ENCODE data around the gene MLX. TPM values are rescaled to one million over a fixed set of nuclear protein-coding genes. Genes with fewer than 3 reads are reported as not detected.
"Not testable (repeated sequence)": the region's sequence is repeated elsewhere in the genome, so short reads cannot be mapped to it uniquely, and the experiment has no call there.

Gene MLX
- total RNA-seq, 4 donors from 2014 or later = 37.8 to 43.2 (median 39.3) TPM

DNA sequence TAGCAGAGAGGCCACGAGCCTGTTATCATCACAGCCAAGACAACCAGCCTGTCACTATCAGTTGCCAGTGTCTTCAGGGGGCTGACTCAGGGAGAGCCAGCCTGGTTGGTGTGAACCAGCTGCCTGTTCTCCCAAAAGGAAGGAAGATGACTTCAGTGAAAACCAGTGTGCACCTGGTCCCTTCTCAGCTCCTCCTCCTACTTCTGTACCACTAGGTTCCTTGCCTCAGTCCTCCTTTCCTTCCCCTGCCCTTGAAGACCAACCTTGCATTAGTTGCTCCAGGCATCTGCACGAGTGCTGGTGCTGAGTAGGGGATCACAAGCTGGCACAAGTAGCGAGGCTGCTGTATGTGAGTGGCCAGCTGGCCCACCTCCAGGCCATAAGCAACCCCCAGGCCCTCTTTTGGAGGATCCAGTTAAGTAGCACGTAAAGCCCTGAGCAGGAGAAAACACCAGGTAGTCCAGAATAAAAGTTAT is 51.1 kb downstream of the MLX start:
- DNase-seq (ENCODE audit: low spot score in 2 of 2) = no peak
- 30 to 39% methylated on average over 4 of the region's 4 CpGs for WGBS, 2 donors
- TF ChIP-seq, protein P1, sequence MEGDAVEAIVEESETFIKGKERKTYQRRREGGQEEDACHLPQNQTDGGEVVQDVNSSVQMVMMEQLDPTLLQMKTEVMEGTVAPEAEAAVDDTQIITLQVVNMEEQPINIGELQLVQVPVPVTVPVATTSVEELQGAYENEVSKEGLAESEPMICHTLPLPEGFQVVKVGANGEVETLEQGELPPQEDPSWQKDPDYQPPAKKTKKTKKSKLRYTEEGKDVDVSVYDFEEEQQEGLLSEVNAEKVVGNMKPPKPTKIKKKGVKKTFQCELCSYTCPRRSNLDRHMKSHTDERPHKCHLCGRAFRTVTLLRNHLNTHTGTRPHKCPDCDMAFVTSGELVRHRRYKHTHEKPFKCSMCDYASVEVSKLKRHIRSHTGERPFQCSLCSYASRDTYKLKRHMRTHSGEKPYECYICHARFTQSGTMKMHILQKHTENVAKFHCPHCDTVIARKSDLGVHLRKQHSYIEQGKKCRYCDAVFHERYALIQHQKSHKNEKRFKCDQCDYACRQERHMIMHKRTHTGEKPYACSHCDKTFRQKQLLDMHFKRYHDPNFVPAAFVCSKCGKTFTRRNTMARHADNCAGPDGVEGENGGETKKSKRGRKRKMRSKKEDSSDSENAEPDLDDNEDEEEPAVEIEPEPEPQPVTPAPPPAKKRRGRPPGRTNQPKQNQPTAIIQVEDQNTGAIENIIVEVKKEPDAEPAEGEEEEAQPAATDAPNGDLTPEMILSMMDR (IDR thresholded peaks at IDR 0.05) = no peak
- H3K4me3 ChIP-seq (ENCODE audit: low read depth, poor library complexity, severe bottlenecking) = no peak overlapping the region
- intact Hi-C loops (cut with DNase I; ENCODE audit: low total_unique reads) = no loop called here

DNA sequence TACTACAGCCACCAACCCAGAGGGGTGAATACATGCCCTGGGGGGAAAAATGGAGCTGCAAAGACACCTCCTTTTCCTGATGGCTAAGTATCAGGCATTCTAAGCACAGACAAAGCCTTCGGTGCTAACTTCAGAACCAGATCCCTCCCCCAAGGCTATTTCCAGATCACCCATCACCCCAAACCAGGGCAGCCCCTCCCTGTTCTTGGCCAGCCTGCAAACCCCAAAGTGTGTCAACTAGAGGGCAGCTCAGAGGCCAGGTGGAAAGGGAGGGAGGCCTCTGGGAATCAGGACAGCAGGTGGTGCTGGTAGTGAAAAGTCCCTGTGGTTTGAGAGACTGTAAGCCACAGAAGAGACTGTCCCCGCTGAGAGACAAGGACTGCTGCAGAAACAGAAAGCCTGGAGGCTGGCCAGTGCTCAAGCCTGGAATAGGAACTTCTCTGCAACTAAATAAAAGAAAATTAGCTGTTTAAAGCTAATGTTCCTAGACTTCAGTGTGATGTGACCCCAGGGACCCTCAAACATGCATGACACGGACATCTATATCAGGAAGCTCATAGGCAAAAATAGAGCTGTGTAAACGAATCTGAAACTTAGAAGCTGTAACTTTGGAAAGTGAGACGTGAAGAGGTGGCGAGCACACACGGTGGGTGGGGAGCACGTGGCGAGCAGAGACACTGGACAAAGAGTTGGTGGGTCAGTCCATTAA is 51.7 kb downstream of the MLX start:
- H3K4me3 ChIP-seq (ENCODE audit: low read depth, poor library complexity, severe bottlenecking) = no peak overlapping the region
- 52 to 53% methylated on average over 9 of the region's 9 CpGs for WGBS, 2 donors
- no peak for DNase-seq (ENCODE audit: low spot score in 2 of 2)
- TF ChIP-seq, protein P1 (IDR thresholded peaks at IDR 0.05) = no peak
- no peak for TF ChIP-seq POLR2A (IDR thresholded peaks at IDR 0.05)
- intact Hi-C loops (cut with DNase I; ENCODE audit: low total_unique reads) = no loop called here

DNA sequence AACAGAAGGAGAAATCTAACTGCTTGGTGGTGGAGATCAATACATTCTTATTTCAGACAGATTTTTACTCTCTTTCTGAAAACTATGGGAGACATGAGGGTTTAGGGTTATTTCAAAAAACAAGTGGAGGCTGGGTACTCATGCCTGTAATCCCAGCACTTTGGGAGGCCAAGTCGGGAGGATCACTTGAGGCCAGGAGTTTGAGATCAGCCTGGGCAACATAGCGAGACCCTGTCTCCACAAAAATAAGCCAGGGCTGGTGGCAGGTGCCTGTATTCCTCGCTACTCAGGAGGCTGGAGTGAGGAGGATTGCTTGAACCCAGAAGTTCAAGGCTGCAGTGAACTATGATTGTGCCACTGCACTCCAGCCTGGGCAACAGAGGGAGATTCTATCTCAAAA is 55.1 kb downstream of the MLX start:
- DNase-seq (ENCODE audit: low spot score in 2 of 2); H3K4me3 ChIP-seq (ENCODE audit: low read depth, poor library complexity, severe bottlenecking); intact Hi-C loops (cut with DNase I; ENCODE audit: low total_unique reads): not testable (repeated sequence)
- WGBS, 2 donors = 90 to 96% methylated on average over 3 of the region's 3 CpGs

Other genes with a start within 250 kb of the MLX start
- gene STAT3, start 178.7 kb upstream of the MLX start, total RNA-seq = 100 to 1,000 TPM; 109 to 149 (median 124) TPM
- gene CAVIN1, start 143.8 kb upstream of the MLX start, total RNA-seq = 100 to 1,000 TPM; 171 to 336 (median 255) TPM
- gene ATP6V0A1, start 108.2 kb upstream of the MLX start, total RNA-seq = 10 to 100 TPM; 87.6 to 95.3 (median 91.3) TPM
- 10 to 100 TPM; 32.9 to 50.5 (median 36.7) TPM for gene NAGLU, start 30.9 kb upstream of the MLX start, total RNA-seq
- gene HSD17B1, start 14.2 kb upstream of the MLX start, total RNA-seq = 1 to 10 TPM; 2.3 to 6.6 (median 4.6) TPM
- gene COASY, start 5.0 kb upstream of the MLX start, total RNA-seq = 10 to 100 TPM; 32.4 to 49.5 (median 41.7) TPM
- gene PSMC3IP, start 10.6 kb downstream of the MLX start, total RNA-seq = 1 to 10 TPM in 2 of 4 donors, under 1 TPM in 2; 0.67 to 3.6 (median 1.8) TPM
- gene RETREG3, start 42.3 kb downstream of the MLX start, total RNA-seq = 100 to 1,000 TPM in 1 of 4 donors, 10 to 100 TPM in 3; 69.4 to 106 (median 84.3) TPM
- 10 to 100 TPM; 54.4 to 61.1 (median 56.7) TPM for gene TUBG1, start 42.6 kb downstream of the MLX start, total RNA-seq
- 10 to 100 TPM; 10.6 to 19.3 (median 13.7) TPM for gene TUBG2, start 92.2 kb downstream of the MLX start, total RNA-seq
- gene PLEKHH3, start 109.9 kb downstream of the MLX start, total RNA-seq = 10 to 100 TPM; 36.1 to 66.6 (median 44.0) TPM
- gene CCR10, start 114.7 kb downstream of the MLX start, total RNA-seq = 1 to 10 TPM in 2 of 4 donors, not detected in 2; 1.4 to 1.6 TPM
- gene CNTNAP1, start 115.4 kb downstream of the MLX start, total RNA-seq = 1 to 10 TPM in 1 of 4 donors, under 1 TPM in 3; 0.13 to 1.5 (median 0.65) TPM
- 10 to 100 TPM; 32.7 to 71.9 (median 43.9) TPM for gene EZH1, start 177.9 kb downstream of the MLX start, total RNA-seq
- 10 to 100 TPM in 3 of 4 donors, 1 to 10 TPM in 1; 9.6 to 34.2 (median 12.0) TPM for gene RAMP2, start 194.1 kb downstream of the MLX start, total RNA-seq
- gene VPS25, start 206.3 kb downstream of the MLX start, total RNA-seq = 10 to 100 TPM; 39.2 to 79.8 (median 61.0) TPM
- gene WNK4, start 213.5 kb downstream of the MLX start, total RNA-seq = 1 to 10 TPM in 1 of 4 donors, under 1 TPM in 1, not detected in 2; 0.62 to 1.0 TPM
- gene COA3, start 231.6 kb downstream of the MLX start, total RNA-seq = 10 to 100 TPM; 40.7 to 64.0 (median 61.1) TPM
- 1 to 10 TPM in 1 of 4 donors, under 1 TPM in 1, not detected in 2; 0.17 to 1.4 TPM for gene CNTD1, start 231.8 kb downstream of the MLX start, total RNA-seq